HCT116 (cell line): Measurements from ENCODE around the gene CSTPP1.

Source experiments
- CTCF ChIP-seq, 3 experiments: fragments of 200-600 bp in 1 of 3; sonication (generic) in 1 of 3; IDR thresholded peaks in 2 of 3; conservative IDR thresholded peaks in 1 of 3; 2 replicates each; pipeline ENCODE4 v1.5.1; 2012 to 2017; ENCODE audit warnings: low read depth in 2 of 3, low read length in 2 of 3, antibody characterized with exemption in 1 of 3, borderline replicate concordance in 1 of 3, control low read depth in 1 of 3, mild to moderate bottlenecking in 1 of 3, mixed read lengths in 1 of 3, mixed run types in 1 of 3, moderate library complexity in 1 of 3; ENCODE audit not compliant: insufficient read depth in 1 of 3
- POLR2A ChIP-seq: IDR thresholded peaks from 2 replicates; pipeline ENCODE4 v1.7.0; 2011; ENCODE audit warnings: borderline replicate concordance; ENCODE audit not compliant: insufficient read depth, insufficient read length; ENCODE audit errors: extremely low read depth
- REST ChIP-seq: IDR thresholded peaks from 2 replicates; pipeline ENCODE4 v1.6.1; 2012; ENCODE audit warnings: low read depth

GRCh38 chr11:47109727-47110246 is 173.2 kb downstream of the CSTPP1 start:
- TF ChIP-seq POLR2A: no peak
- TF ChIP-seq CTCF (IDR thresholded peaks at IDR 0.05 in 2 of 3, conservative IDR thresholded peaks at IDR 0.05 in 1 of 3; ENCODE audit: borderline replicate concordance in 1 of 3, insufficient read depth in 1 of 3, low read depth in 2 of 3, low read length in 2 of 3): no peak
- TF ChIP-seq REST: no peak
